KBM-7 (cell line): Measurements from ENCODE around the gene IL17RE.

ENCODE experiments used
- DNase-seq: peaks from one replicate; pipeline ENCODE4 v3.0.0-alpha.2; 2015
- in situ Hi-C: fragments of 300-500 bp; cut with MboI; formaldehyde crosslinking; loops from 2 replicates; pipeline ENCODE4 v1.14.3; 2020; ENCODE audit warnings: low sequenced_read_pairs, low pct_unique_long_range_greater_than_20kb, mixed read lengths

Gene IL17RE

DNA sequence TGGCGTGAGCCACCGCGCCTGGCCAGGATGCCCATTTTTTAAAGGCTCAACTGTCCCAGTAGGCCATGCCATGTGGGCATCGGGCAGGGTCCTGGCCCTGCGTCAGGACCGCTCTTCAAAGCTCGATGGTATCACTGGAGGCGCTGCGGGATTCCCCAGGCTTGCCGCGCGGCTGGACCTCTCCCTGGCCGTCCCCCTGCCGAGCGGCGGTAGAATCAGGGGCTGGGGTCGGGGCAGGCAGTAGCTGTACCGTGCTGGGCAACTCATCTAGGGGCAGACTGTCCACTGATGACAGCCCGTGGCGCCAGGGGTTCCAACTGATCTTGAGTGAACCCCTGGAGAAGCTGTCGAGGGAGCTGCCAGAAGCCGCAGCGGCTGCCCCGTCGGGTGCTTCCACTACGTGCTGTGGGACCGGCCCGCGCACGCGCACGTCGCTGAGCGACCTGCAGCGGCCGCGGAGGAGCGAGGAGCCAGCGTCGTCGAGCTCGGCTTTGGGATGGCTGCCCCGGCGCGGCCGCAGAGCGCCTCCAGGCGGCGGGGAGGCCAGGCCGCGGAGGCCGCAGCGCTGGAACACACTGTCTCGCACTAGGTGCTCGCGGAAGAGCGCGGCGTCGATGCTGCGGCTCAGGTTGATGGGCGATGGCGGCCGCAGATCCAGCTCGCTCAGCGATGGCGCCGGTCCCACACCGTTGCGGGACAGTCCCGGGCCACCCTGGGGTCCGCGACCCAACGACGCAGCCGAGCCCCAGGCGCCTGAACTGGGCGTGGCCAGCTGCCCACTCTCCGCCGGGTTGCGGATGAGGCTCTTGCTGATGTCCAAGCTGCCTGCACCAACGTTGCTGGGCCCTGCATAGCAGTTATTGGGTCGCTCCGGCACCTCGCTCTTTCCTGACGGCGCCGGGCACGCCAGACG, 43.7 kb downstream of the IL17RE start:
- DNase-seq, result no peak
- in situ Hi-C loops, result no loop called here

DNA sequence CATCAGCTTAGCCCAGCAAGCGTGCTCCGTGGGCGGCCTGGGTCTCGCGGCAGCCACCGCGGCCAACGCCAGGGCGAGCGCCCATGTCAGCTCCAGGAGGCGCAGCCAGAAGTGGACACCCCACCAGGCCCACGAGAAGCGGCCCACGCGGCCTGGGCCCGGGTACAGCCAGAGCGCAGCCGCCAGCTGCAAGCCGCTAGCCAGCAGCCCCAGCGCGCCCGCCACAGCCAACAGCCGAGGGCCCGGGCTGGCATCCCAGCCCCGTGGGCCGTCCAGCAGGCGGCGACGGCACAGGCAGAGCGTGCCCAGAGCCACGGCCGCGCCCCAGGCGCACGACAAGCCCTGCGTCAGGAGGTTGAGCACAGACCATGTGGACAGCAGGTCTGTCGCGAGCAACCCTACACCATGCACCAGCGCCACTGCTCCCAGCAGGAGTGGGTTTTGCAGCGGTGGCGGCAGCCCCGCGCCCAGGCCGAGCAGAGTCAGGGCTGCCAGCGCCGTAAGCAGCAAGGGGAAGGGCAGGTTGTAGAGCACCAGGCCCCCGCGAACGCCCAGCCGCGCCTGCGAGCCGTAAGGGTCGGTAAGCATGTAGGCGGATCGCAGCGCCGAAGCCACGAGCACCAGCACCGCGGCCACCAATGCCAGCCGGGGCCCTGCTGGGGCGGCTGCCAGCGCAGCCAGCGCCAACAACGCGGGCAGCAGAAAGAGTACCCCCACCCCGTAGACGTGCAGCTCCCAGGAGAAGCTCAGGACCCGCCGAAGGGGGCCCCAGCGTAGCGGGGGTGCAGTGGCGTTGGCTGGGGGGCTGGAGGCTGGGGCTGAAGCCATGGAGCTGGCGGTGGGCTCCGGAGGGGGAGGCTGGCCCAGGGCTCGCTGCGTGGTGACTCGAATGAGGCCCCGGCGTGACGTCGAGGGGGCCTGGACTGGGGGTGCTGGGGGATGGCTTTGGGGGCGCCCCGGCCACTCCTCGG, 44.7 kb downstream of the IL17RE start:
- DNase-seq, result no peak
- in situ Hi-C loops, result no loop called here

DNA sequence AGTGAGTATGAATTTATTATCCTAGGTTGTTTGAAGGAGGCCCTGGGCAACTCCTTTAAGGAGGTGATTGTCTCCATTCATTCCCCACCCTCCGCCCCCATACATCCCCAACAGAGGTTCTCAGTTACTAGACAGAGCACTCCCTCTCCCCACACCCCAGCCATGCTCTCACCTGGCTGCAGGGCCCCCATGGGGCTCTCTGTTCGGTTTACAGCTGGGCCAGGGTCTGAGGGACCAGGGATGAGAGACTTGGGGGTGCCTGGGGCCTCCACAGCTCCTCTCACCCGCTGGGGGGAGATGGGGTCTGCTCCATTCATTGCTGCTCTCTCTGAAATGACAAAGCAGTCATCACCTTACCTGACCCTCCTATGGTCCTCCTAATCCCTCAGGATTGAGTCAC, 45.9 kb downstream of the IL17RE start:
- in situ Hi-C loops, result no loop called here
- no peak for DNase-seq

DNA sequence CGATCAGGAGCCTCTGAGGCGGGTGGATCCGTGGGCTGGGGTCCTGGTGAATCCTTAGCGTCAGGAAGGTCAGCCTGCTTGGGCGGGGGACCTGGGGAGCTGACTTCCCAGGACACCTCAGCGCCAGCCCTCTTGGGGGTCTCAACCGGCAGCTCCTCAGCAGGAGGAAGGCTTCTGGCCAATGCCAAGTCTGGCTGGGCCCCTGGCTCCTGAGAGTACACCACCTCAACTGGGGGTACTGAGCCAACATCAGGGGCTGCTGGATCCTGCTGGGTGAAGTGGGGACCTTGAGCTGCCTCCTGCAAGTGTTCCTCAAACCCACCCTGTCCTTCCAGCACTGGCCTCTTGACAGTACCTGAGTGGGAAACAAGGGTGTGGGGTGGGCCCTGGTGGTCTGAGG, 46.5 kb downstream of the IL17RE start:
- no peak for DNase-seq
- in situ Hi-C loops, result no loop called here

DNA sequence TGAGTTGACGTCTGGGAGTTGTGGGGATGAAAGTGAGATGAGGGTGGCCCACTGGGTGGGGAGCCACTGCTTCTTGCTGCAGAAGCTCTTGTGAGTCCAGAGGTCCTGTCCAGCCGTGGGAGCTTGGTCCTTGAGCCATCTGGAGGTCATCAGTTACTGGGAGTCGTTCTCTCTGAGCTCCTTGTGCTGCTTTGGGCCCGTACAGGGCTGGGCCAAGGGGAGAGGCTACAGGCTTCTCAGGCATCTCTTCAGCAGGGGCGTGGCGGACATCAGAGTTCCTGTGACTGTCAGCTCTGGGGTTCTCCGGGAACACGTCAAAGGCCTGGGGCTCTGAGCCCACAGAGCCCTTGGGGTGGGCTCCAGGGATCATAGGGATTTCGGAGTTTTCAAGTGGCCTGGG, 47.0 kb downstream of the IL17RE start:
- DNase-seq, result no peak
- in situ Hi-C loops, result no loop called here

DNA sequence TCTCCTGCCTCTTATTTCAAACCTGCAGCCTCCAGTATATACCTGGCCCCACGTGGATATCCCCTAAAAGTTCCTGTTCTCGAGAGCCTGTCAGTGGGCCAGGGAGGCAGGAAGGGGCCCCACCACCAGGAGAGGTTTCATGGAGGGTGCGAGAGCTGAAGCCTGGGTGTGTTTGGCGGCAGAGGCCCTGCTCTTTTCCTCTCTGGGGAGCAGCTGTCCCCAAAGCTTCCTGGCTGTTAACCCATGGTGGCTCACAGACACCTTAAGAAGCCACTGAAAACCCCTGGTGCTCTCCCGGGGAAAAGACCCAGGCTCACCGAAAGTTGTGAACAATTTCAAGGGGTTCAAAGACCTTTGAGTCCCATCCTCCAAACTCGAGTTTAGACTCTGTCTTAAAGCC, 48.5 kb downstream of the IL17RE start:
- in situ Hi-C loops, result no loop called here
- DNase-seq, result no peak

DNA sequence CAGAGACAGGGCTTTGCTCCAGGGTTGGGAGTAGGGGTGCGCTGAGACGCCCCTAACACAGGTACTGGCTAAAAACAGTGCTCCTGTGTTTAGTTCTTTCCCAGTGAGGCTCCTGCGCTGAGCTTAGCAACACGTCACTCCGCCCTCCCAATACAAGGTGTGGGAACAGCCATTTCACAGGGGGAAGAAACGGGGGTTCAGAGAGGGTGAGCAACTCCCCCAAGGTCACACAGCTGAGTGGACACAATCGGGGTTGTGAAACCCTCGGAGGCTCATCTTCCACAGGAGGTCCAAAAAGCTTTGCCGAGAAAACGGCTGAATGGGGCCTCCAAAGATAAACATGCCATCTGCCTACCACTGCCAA, 48.9 kb downstream of the IL17RE start:
- in situ Hi-C loops, result no loop called here
- no peak for DNase-seq

DNA sequence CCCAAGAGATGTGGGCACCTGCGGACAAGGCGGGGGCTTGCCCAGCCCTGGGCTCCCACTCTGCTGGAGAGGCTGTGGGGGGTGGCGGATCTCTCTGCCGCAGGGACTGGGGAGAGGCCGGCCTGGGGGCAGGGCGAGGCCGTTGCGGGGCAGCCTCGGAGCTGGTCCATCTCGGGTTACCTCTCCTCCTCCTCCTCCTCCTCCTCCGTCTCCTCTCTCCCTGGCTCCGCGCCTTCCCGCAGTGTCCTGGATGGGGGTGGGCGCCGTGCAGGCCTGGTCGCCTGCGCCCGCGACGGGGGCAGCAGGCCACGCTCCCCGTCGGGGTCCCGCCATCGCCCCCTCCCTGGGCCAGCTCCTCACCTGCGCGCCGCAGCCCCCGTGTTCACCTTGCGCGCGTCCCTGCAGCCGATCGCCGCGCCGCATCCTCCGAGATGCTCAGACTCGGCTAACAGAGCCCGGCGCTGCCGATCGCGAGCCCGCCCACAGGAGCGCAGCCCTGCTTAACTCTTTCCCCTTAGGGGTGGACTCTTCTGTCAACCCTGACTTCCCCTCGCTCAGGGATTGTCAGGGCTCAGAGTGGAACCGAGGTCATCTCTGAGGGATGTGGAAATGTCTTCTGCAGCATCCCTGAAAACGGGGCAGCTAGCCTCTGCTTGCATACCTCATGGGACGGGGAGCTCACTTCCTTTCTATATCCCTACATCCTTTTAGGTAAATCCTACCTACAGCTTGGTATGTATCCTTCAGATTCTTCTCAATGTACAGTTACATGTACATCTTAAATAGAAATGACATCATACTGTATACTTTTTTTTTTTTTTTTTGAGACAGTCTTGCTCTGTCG, 49.5 kb downstream of the IL17RE start, which contains the start of gene PRRT3:
Gene PRRT3, minus strand, starts transcription at position 447 of the 844 bp plus-strand sequence. CDS start 2,293 bp downstream, outside the sequence.
- peak; percentile 49 for DNase-seq
- in situ Hi-C loops, result no loop called here

DNA sequence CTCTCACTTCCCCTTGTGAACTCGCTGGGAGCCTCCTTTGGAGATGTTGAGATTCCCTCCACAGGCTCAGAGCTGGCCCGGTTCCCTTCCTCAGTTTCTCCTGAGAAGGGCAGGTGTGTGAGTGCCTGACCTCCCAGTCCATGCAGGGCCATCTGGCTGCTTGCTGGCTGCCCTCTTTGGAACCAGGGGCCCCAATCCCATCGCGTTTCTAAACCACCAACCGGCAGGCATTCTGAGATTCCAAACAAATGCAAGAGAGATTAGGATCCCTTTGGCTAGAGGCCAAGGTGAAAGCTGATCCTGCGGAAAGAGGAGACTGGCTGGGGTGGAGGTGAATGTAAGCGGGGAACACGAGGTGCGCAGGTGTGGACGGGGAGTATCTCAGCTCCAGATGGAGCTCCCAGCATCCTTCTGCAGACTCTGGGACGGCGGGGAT, 52.4 kb downstream of the IL17RE start:
- in situ Hi-C loops, result no loop called here

DNA sequence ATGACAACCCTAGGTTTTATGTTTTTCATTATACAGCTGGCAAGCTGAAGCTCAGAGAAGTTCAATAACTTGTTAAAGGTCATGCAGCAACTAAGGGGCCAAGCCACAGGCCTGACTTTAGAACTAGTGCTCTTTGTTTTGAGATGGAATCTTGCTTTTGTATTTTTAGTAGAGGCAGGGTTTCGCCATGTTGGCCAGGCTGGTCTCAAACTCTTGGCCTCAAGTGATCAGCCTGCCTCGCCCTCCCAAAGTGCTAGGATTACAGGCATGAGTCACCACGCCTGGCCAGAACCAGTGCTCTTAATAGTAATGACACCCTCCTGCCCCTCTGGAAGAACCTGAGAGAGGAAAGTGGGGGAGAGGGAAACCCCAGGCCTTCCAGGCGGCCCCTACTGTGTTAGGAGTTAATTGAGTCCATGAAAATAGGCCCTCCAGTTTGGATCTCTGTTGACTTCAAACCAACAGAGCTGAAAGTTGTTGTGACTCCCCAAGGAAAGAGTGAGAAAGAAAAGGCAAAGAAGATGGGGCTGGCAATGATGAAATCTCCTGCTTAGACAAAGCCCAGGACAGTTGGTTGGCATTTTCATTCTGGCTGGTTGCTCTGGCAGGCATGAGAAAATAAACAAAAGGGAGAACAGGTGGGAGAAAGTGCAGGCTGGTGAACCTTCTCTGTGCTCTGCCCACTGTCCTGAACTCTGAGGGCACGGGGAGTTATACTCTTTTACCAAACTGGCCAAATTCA, 53.1 kb downstream of the IL17RE start:
- no peak for DNase-seq
- in situ Hi-C loops, result no loop called here

More for the DNA sequence above, 52.4 kb downstream of the IL17RE start:
- no peak for DNase-seq

DNA sequence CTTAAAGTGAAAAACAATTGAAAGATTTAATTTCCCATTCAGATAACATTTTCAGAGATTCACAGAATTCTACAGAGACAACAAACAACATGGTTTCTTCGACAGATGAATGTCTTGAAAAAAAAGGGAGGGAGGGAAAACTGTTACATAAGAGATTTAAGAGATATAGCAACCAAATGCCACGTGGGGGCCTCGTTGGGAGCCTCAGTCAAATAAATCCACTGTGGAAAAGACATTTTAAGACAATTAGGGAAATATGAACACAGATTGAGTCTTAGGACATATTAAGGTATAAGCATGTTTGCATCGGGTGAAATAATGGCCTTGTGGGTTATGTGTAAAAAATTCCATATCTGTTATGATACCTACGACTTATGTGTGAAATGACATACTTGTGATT, 54.6 kb downstream of the IL17RE start:
- no peak for DNase-seq
- in situ Hi-C loops, result no loop called here

DNA sequence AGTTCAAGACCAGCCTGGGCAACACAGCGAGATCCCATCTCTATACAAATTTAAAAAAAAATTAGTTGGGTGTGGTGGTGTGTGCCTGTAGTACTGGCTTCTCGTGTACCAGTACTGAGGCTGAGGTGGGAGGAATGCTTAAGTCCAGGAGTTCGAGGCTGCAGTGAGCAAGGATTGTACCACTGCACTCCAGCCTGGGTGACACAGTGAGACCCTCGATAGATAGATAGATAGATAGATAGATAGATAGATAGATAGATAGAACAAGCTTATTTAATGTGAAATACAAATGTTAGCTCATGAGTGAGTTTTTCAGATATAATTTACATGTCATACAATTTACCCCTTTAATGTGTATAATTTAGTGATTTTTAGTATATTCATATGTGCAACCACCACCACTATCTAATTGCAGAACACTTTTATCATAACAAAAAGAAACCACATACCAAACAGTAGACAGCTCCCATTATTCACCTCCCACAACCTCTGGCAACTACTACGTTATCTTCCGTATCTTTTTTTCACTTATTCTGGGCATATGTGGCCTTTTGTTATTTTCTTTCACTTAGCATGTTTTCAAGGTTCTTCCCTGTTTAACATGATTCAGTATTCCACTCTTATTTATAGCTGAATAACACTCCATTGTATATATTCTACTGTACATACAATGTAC, 62.7 kb downstream of the IL17RE start:
- no peak for DNase-seq
- in situ Hi-C loops, result no loop called here
